Neural cell (in vitro differentiated cells): ENCODE data around the gene SLC18A2. TPM values are rescaled to one million over a fixed set of nuclear protein-coding genes. Genes with fewer than 3 reads are reported as not detected.

ENCODE experiments used
- H2AFZ ChIP-seq: fragments of 200-600, 300-800 bp; sonication (generic), shearing (Covaris generic); 2 replicates; pipeline ENCODE4 v1.6.0; 2014; ENCODE audit warnings: low read depth, mild to moderate bottlenecking, antibody characterized with exemption, low read length, moderate library complexity
- H3F3A ChIP-seq: fragments of 200-600 bp; shearing (Covaris generic); 2 replicates; pipeline ENCODE4 v1.6.1; 2016; ENCODE audit warnings: mild to moderate bottlenecking, moderate library complexity, mixed read lengths, antibody characterized with exemption, low read length; ENCODE audit not compliant: insufficient read depth, poor library complexity, severe bottlenecking
- H3K27ac ChIP-seq: fragments of 200-600, 300-800 bp; sonication (generic), shearing (Covaris generic); 2 replicates; pipeline ENCODE4 v1.5.1; 2014; ENCODE audit warnings: mild to moderate bottlenecking, low read length, moderate library complexity
- H3K27me3 ChIP-seq: fragments of 300-800, 200-600 bp; sonication (generic), shearing (Covaris generic); 2 replicates; pipeline ENCODE4 v1.6.0; 2014; ENCODE audit warnings: mild to moderate bottlenecking, low read depth, low read length, moderate library complexity; ENCODE audit not compliant: insufficient read depth
- H3K36me3 ChIP-seq: fragments of 300-800, 200-600 bp; sonication (generic), shearing (Covaris generic); 2 replicates; pipeline ENCODE4 v1.5.1; 2014; ENCODE audit warnings: mild to moderate bottlenecking, antibody characterized with exemption, low read length, moderate library complexity; ENCODE audit not compliant: insufficient read depth
- H3K4me2 ChIP-seq: fragments of 300-800, 200-600 bp; sonication (generic), shearing (Covaris generic); 2 replicates; pipeline ENCODE4 v1.6.0; 2014; ENCODE audit warnings: mild to moderate bottlenecking, low read length
- H3K4me3 ChIP-seq: fragments of 300-800, 200-600 bp; sonication (generic), shearing (Covaris generic); 2 replicates; pipeline ENCODE4 v1.5.1; 2014; ENCODE audit warnings: mild to moderate bottlenecking, low read length, moderate library complexity
- H3K79me2 ChIP-seq: fragments of 200-600 bp; shearing (Covaris generic); replicated peaks from 2 replicates; pipeline ENCODE4 v1.6.0; 2014; ENCODE audit warnings: mild to moderate bottlenecking, low read length, moderate library complexity; ENCODE audit not compliant: insufficient read depth
- H3K9ac ChIP-seq: fragments of 300-800, 200-600 bp; sonication (generic), shearing (Covaris generic); 2 replicates; pipeline ENCODE4 v1.6.1; 2016; ENCODE audit warnings: mild to moderate bottlenecking, low read length, mixed read lengths
- H3K9me2 ChIP-seq: fragments of 200-600 bp; shearing (Covaris generic); 2 replicates; pipeline ENCODE4 v1.6.1; 2016; ENCODE audit warnings: mild to moderate bottlenecking, low read length, mixed read lengths; ENCODE audit not compliant: insufficient read depth
- H3K9me3 ChIP-seq: fragments of 200-600, 300-800 bp; sonication (generic), shearing (Covaris generic); 2 replicates; pipeline ENCODE4 v1.6.1; 2016; ENCODE audit warnings: mild to moderate bottlenecking, mixed run types, low read length, moderate library complexity, mixed read lengths
- H4K20me1 ChIP-seq: fragments of 200-600 bp; shearing (Covaris generic); 2 replicates; pipeline ENCODE4 v1.6.1; 2016; ENCODE audit warnings: mild to moderate bottlenecking, mixed run types; ENCODE audit not compliant: insufficient read depth
- EP300 ChIP-seq: fragments of 450-650 bp; conservative IDR thresholded peaks from 2 replicates; pipeline ENCODE4 v1.6.1; 2014; ENCODE audit warnings: antibody characterized with exemption, mild to moderate bottlenecking, moderate library complexity; ENCODE audit not compliant: poor library complexity, severe bottlenecking
- EZH2 ChIP-seq: fragments of 200-600, 300-800 bp; shearing (Covaris generic), sonication (generic); IDR thresholded peaks from 2 replicates; pipeline ENCODE4 v1.6.1; 2014; ENCODE audit warnings: antibody characterized with exemption, low read length, borderline replicate concordance, mild to moderate bottlenecking; ENCODE audit not compliant: insufficient read depth, poor library complexity, severe bottlenecking
- MXI1 ChIP-seq: fragments of 450-650 bp; conservative IDR thresholded peaks from 2 replicates; pipeline ENCODE4 v1.6.1; 2014; ENCODE audit warnings: antibody characterized with exemption, mild to moderate bottlenecking; ENCODE audit not compliant: poor library complexity, severe bottlenecking
- POLR2AphosphoS5 ChIP-seq: IDR thresholded peaks from 2 replicates; pipeline ENCODE4 v1.6.1; 2012
- RAD21 ChIP-seq: fragments of 450-650 bp; conservative IDR thresholded peaks from 2 replicates; pipeline ENCODE4 v1.6.1; 2014; ENCODE audit warnings: antibody characterized with exemption, mild to moderate bottlenecking, moderate library complexity
- SMC3 ChIP-seq: fragments of 450-650 bp; conservative IDR thresholded peaks from 2 replicates; pipeline ENCODE4 v1.6.1; 2014; ENCODE audit warnings: antibody characterized with exemption, mild to moderate bottlenecking, moderate library complexity; ENCODE audit not compliant: poor library complexity
- TAF1 ChIP-seq: IDR thresholded peaks from 2 replicates; pipeline ENCODE4 v1.6.1; 2012; ENCODE audit warnings: low read depth
- polyA plus RNA-seq: library from polyadenylated mRNA; depleted of rRNA; stranded (reverse); fragments of >200 nt; gene quantifications from 2 replicates; pipeline ENCODE4 v1.2.3, GENCODE V29; 2014
- TF ChIP-seq, protein P1 (sequence below): IDR thresholded peaks from 2 replicates; pipeline ENCODE4 v1.6.1; 2012; ENCODE audit warnings: borderline replicate concordance
- TF ChIP-seq, protein P2 (sequence below): fragments of 450-650 bp; IDR thresholded peaks from 2 replicates; pipeline ENCODE4 v1.5.1; 2014; ENCODE audit warnings: antibody characterized with exemption, mild to moderate bottlenecking, moderate library complexity; ENCODE audit not compliant: poor library complexity, severe bottlenecking

The SLC18A2 gene
- polyA plus RNA-seq, 1 donor from 2014 or later: 0.05 TPM

DNA sequence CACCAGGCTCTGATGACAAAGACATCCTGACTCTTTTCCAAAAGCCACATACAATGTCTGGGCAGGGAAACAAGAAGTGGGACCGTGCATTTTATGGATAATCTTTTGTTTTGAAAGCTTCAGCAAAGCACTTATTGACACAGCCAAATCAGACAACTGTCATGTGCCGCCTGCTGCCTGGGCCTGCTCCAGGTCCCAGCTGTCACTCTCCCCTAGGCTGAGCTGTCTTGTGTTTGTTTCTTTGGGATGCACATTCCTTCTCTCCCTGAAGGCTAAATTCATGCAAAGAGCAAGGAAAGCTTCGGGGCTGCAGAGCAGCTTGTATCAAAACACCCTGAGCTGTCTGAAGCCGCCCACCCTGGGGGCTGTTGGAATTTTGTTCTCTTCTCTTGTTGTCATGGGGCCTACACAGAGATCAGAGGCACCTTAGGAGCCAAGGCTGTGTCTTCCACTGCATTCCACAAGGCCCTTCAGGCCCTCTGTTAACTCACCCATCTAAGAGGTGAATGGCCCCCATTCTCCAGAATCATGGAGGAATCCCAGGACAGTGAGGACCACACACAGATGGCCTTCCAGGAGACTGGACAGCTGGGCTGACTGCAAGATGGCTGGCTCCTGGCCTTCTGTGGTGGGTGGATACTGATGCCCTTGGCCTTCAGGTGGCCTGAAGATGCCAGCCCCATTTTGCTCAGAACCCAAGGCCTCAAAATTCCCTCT lies 17.8 kb upstream of the SLC18A2 start:
- Histone ChIP-seq H3K9me3 (no peaks in the 10 kb centered on the region), H3K27me3 (no peaks in the 10 kb centered on the region), H3K4me2 (no peak overlapping the region), H3F3A (no peaks in the 10 kb centered on the region), H3K27ac (no peak overlapping the region), H4K20me1 (no peaks in the 10 kb centered on the region), H2AFZ (no peak overlapping the region), H3K79me2 (no peaks in the 10 kb centered on the region), H3K9ac (no peak overlapping the region), H3K4me3 (no peak overlapping the region), H3K9me2 (no peaks in the 10 kb centered on the region), H3K36me3 (no peaks in the 10 kb centered on the region)
- TF ChIP-seq SMC3 (no peak), EP300 (peak; percentile 54)

DNA sequence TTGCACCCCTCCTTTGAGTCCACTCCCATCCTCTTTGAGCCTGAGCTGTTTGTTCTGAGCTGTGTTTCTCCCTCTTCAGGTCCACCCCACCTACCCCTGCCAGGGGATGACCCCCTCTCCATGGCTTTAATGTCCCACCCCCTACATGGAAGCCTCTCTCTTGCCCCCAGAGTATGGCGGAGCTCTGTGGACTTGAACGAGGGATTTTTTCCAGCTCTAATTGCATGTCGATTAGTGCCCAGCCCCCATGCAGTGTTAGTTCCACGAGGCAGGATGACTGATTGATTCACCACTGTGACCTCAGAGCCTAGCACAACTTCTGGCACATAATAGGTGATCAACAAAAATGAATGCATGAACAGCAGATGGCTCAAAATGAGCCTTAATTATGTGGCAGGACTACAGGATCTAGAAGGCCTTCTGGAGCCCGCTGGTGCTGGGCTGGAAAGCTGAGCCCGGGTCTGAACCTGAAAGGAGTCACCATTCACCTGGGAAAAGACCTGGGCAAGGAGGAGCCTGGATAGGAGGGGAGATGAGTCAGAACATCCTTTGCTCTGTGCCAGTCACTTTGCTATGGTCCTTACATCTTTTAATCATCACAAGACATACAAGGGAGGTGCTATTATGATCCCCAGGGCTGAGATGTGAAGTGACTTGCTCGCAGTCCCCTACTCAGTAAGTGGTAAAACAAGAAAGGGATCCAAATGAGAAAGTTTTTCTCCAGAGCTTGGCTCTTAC lies 17.1 kb upstream of the SLC18A2 start:
- Histone ChIP-seq H4K20me1 (no peaks in the 10 kb centered on the region), H3K9ac (no peak overlapping the region), H3K4me2 (no peak overlapping the region), H3K79me2 (no peaks in the 10 kb centered on the region), H3K9me3 (no peaks in the 10 kb centered on the region), H3F3A (no peaks in the 10 kb centered on the region), H3K36me3 (no peaks in the 10 kb centered on the region), H3K4me3 (no peak overlapping the region), H3K27me3 (no peaks in the 10 kb centered on the region), H3K9me2 (no peaks in the 10 kb centered on the region), H3K27ac (no peak overlapping the region), H2AFZ (no peak overlapping the region)
- TF ChIP-seq EP300 (no peak), MXI1 (no peak), SMC3 (no peak), POLR2AphosphoS5 (no peak), EZH2 (no peak), RAD21 (no peak), TAF1 (no peak)
- TF ChIP-seq, protein P1, sequence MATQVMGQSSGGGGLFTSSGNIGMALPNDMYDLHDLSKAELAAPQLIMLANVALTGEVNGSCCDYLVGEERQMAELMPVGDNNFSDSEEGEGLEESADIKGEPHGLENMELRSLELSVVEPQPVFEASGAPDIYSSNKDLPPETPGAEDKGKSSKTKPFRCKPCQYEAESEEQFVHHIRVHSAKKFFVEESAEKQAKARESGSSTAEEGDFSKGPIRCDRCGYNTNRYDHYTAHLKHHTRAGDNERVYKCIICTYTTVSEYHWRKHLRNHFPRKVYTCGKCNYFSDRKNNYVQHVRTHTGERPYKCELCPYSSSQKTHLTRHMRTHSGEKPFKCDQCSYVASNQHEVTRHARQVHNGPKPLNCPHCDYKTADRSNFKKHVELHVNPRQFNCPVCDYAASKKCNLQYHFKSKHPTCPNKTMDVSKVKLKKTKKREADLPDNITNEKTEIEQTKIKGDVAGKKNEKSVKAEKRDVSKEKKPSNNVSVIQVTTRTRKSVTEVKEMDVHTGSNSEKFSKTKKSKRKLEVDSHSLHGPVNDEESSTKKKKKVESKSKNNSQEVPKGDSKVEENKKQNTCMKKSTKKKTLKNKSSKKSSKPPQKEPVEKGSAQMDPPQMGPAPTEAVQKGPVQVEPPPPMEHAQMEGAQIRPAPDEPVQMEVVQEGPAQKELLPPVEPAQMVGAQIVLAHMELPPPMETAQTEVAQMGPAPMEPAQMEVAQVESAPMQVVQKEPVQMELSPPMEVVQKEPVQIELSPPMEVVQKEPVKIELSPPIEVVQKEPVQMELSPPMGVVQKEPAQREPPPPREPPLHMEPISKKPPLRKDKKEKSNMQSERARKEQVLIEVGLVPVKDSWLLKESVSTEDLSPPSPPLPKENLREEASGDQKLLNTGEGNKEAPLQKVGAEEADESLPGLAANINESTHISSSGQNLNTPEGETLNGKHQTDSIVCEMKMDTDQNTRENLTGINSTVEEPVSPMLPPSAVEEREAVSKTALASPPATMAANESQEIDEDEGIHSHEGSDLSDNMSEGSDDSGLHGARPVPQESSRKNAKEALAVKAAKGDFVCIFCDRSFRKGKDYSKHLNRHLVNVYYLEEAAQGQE: no peak
- TF ChIP-seq, protein P2, sequence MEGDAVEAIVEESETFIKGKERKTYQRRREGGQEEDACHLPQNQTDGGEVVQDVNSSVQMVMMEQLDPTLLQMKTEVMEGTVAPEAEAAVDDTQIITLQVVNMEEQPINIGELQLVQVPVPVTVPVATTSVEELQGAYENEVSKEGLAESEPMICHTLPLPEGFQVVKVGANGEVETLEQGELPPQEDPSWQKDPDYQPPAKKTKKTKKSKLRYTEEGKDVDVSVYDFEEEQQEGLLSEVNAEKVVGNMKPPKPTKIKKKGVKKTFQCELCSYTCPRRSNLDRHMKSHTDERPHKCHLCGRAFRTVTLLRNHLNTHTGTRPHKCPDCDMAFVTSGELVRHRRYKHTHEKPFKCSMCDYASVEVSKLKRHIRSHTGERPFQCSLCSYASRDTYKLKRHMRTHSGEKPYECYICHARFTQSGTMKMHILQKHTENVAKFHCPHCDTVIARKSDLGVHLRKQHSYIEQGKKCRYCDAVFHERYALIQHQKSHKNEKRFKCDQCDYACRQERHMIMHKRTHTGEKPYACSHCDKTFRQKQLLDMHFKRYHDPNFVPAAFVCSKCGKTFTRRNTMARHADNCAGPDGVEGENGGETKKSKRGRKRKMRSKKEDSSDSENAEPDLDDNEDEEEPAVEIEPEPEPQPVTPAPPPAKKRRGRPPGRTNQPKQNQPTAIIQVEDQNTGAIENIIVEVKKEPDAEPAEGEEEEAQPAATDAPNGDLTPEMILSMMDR: no peak
